Glomerular visceral epithelial cell (primary cell): ENCODE results near the gene FAM72B.
"Not testable (repeated sequence)": the region's sequence is repeated elsewhere in the genome, so short reads cannot be mapped to it uniquely, and the experiment has no call there.

ENCODE experiments used
- DNase-seq: peaks from one replicate; pipeline ENCODE4 v3.0.0-alpha.2; 2016; ENCODE audit errors: extremely low spot score

FAM72B gene

GRCh38 chr1:121152788-121153187, 31.4 kb downstream of the FAM72B start:
- not testable (repeated sequence) for DNase-seq

GRCh38 chr1:121151294-121151693, 32.8 kb downstream of the FAM72B start:
- not testable (repeated sequence) for DNase-seq

GRCh38 chr1:121148489-121149190, 35.5 kb downstream of the FAM72B start:
- not testable (repeated sequence) for DNase-seq

GRCh38 chr1:121140393-121140792, 43.7 kb downstream of the FAM72B start:
- not testable (repeated sequence) for DNase-seq

DNA sequence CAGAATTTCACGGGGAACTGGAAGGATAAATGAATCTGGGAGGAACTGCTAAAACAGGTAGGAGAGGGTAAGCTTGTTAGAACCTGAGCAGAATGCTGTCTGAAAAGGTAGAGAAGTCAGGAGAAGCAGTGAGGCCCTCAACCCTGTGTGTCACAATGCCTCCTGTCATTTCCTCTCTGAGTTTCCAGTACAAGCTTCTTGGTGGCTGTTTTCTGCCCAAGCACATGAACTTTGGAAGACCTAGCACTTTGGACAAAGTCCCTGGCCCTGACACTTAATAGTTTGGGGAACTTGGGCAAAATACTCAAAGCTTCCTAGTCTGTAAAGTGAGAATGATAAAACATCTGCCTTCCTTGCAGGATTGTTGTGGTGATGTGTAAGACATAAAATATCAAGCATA, 52.6 kb downstream of the FAM72B start:
- not testable (repeated sequence) for DNase-seq

DNA sequence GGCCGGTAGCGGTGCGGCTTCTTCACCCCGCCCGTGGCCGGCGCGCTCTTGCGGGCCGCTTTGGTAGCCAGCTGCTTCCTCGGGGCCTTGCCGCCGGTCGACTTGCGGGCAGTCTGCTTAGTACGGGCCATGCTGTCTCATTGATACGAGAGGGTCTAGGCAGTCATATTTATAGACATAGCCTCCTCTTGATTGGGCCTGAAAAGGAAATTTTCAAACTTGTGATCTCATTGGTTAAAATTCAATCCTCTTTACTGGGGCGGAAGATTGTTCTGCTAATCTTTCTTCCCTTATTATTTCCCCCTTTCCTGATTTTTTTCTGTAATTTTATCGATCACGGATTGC, 65.7 kb downstream of the FAM72B start:
- DNase-seq: peak; percentile 26
